ENCODE data around the gene NCOR1. TPM values are rescaled to one million over a fixed set of nuclear protein-coding genes. Genes with fewer than 3 reads are reported as not detected.
"Not testable (repeated sequence)": the region's sequence is repeated elsewhere in the genome, so short reads cannot be mapped to it uniquely, and the experiment has no call there.

NCOR1 gene
- total RNA-seq, 4 donors from 2014 or later: 136 to 320 (median 177) TPM

- 73% methylated on average over 9 of the region's 9 CpGs for WGBS
- TF ChIP-seq POLR2AphosphoS5 (IDR thresholded peaks at IDR 0.05) (no peak), CTCF (IDR thresholded peaks at IDR 0.05) (no peak), EP300 (IDR thresholded peaks at IDR 0.05) (no peak), POLR2A (IDR thresholded peaks at IDR 0.05) (no peak)
- no peaks in the 10 kb centered on the region for H3K9me3 ChIP-seq
These were observed 28.6 kb upstream of the NCOR1 start for GRCh38 chr17:16243801-16244567.

DNA sequence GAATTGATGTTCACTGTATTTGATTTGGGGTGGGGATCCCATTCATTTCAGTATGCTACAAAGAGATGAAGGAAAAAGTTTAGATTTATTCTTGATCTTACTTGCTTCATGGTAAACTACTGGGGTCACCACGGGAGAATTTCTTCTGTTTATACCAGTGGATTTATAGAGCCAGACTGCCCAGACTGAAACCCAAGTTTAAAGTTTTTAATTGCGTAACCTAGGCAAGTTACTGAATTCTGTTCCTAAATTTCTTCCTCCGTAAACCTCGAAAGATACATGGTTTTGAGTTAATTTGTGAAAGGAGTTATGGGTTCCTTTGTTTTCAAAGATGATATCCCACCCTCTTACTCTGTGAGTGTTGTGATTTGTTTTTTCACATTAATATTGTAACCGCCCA, 28.1 kb upstream of the NCOR1 start:
- WGBS: 89% methylated on average over 5 of the region's 5 CpGs
- Histone ChIP-seq H3K27me3 (no peaks in the 10 kb centered on the region), H3K4me1 (no peaks in the 10 kb centered on the region), H3K4me3 (no peak overlapping the region), H3K27ac (no peak overlapping the region), H3K9me3 (no peaks in the 10 kb centered on the region), H3K36me3 (no peaks in the 10 kb centered on the region)
- DNase-seq (ENCODE audit: low spot score in 2 of 2): no peak
- TF ChIP-seq CTCF (IDR thresholded peaks at IDR 0.05) (no peak), POLR2A (IDR thresholded peaks at IDR 0.05) (no peak), POLR2AphosphoS5 (IDR thresholded peaks at IDR 0.05) (no peak), EP300 (IDR thresholded peaks at IDR 0.05) (no peak)

More at GRCh38 chr17:16243801-16244567, 28.6 kb upstream of the NCOR1 start:
- Histone ChIP-seq H3K4me3 (no peak overlapping the region), H3K36me3 (no peaks in the 10 kb centered on the region), H3K27ac (no peak overlapping the region), H3K27me3 (no peaks in the 10 kb centered on the region), H3K4me1 (no peaks in the 10 kb centered on the region)
- DNase-seq (ENCODE audit: low spot score in 2 of 2): no peak

- H3K9me3 ChIP-seq: no peaks in the 10 kb centered on the region
- no peak for TF ChIP-seq POLR2A (IDR thresholded peaks at IDR 0.05)
- no peak for TF ChIP-seq POLR2AphosphoS5 (IDR thresholded peaks at IDR 0.05)
- no peak for TF ChIP-seq CTCF (IDR thresholded peaks at IDR 0.05)
- no peak for TF ChIP-seq EP300 (IDR thresholded peaks at IDR 0.05)
- H3K4me1 ChIP-seq: no peaks in the 10 kb centered on the region
- no peak overlapping the region for H3K27ac ChIP-seq
- no peak for DNase-seq (ENCODE audit: low spot score in 2 of 2)
- peaks cover 4% of the 10 kb centered on the region for H3K36me3 ChIP-seq
- H3K27me3 ChIP-seq: no peaks in the 10 kb centered on the region
- no peak overlapping the region for H3K4me3 ChIP-seq
These were observed 26.6 kb upstream of the NCOR1 start for GRCh38 chr17:16241906-16242399.

GRCh38 chr17:16239931-16240330, 24.6 kb upstream of the NCOR1 start:
- peaks cover 4% of the 10 kb centered on the region for H3K36me3 ChIP-seq
- TF ChIP-seq EP300 (IDR thresholded peaks at IDR 0.05) (no peak), POLR2A (IDR thresholded peaks at IDR 0.05) (no peak), POLR2AphosphoS5 (IDR thresholded peaks at IDR 0.05) (no peak), CTCF (IDR thresholded peaks at IDR 0.05) (no peak)
- 95% methylated on average over 3 of the region's 3 CpGs for WGBS

DNA sequence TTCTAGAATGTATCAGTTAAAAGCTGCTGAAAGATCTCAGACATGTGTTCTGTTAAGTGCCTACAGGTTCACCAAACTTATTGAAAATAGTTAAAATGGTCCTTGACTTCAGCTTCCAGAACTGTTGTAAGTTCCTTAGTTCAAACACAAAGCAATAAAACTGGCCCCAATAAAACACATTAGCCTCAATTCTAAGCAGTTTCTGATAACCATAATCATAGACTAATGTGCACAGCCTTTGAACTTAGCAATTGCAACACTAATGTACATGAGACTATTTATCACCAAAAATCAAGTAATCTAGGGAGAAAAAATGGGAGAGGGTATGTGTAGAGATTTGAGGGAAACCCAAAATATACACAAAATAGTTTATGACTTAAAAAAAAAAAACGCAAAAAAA, 17.1 kb upstream of the NCOR1 start:
- H3K4me3 ChIP-seq: no peak overlapping the region
- H3K27me3 ChIP-seq: no peaks in the 10 kb centered on the region
- H3K36me3 ChIP-seq: peaks cover 7% of the 10 kb centered on the region
- H3K27ac ChIP-seq: no peak overlapping the region
- 93% methylated on average over 1 of the region's 1 CpG for WGBS
- TF ChIP-seq CTCF (IDR thresholded peaks at IDR 0.05) (no peak), POLR2AphosphoS5 (IDR thresholded peaks at IDR 0.05) (no peak)
- no peak for DNase-seq (ENCODE audit: low spot score in 2 of 2)
- H3K9me3 ChIP-seq: no peaks in the 10 kb centered on the region
- no peaks in the 10 kb centered on the region for H3K4me1 ChIP-seq

More at GRCh38 chr17:16239931-16240330, 24.6 kb upstream of the NCOR1 start:
- Histone ChIP-seq H3K27ac (no peak overlapping the region), H3K9me3 (no peaks in the 10 kb centered on the region), H3K4me3 (no peak overlapping the region), H3K4me1 (no peaks in the 10 kb centered on the region), H3K27me3 (no peaks in the 10 kb centered on the region)
- DNase-seq (ENCODE audit: low spot score in 2 of 2): no peak

DNA sequence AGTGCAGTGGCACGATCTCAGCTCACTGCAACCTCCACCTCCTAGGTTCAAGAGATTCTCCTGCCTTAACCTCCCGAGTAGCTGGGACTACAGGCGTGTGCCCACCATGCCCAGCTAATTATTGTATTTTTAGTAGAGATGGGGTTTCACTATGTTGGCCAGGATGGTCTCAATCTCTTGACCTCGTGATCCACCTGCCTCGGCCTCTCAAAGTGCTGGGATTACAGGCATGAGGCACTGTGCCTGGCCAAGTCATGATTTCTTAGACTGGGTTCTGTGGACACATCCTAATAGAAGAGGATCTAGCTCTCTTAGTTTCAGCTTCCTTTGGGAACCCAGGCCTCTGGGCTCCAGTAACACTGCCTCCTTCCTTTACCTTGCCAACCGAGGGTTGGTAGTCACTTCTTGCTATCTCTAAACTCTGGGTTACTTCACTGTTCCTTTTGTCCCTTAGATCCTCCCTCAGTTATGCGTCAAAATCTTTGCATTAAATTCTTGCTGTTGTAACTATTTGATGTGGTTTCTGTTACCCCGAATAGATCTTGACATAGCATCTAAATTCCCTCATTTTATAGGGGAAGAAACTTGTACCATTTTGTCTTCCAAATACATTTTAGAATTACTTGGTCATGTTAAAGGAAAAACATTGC, 14.7 kb upstream of the NCOR1 start:
- H3K36me3 ChIP-seq; H3K27me3 ChIP-seq; H3K27ac ChIP-seq; DNase-seq (ENCODE audit: low spot score in 2 of 2); H3K4me1 ChIP-seq; H3K4me3 ChIP-seq; H3K9me3 ChIP-seq: not testable (repeated sequence)
- WGBS: 90% methylated on average over 8 of the region's 8 CpGs
